GM23338 (cell line): ENCODE measurements around the gene TTC8. TPM values are rescaled to one million over a fixed set of nuclear protein-coding genes. Genes with fewer than 3 reads are reported as not detected.

Experiments
- ATAC-seq: fragments of 200-7000 bp; cut with Tn5 transposase; 3 replicates; pipeline ENCODE4 v1.9.1; 2020
- DNase-seq: peaks from one replicate; pipeline ENCODE4 v3.0.0-alpha.2; 2015; ENCODE audit warnings: low spot score
- H2AFZ ChIP-seq: fragments of 200-600 bp; sonication (generic); 2 replicates; pipeline ENCODE4 v1.8.0; 2016; ENCODE audit warnings: antibody characterized with exemption, mild to moderate bottlenecking, moderate library complexity
- H3F3A ChIP-seq: fragments of 200-600 bp; sonication (generic); replicated peaks from 2 replicates; pipeline ENCODE4 v1.8.0; 2017; ENCODE audit warnings: antibody characterized with exemption, mixed run types, low read depth
- H3K27ac ChIP-seq: fragments of 200-600 bp; sonication (generic); 2 replicates; pipeline ENCODE4 v1.6.1; 2016; ENCODE audit warnings: low read depth
- H3K27me3 ChIP-seq: fragments of 200-600 bp; sonication (generic); 2 replicates; pipeline ENCODE4 v1.8.0; 2016; ENCODE audit warnings: mild to moderate bottlenecking, mixed run types, moderate library complexity; ENCODE audit not compliant: insufficient read depth
- H3K36me3 ChIP-seq: fragments of 200-600 bp; sonication (generic); 2 replicates; pipeline ENCODE4 v1.8.0; 2016; ENCODE audit warnings: mild to moderate bottlenecking; ENCODE audit not compliant: insufficient read depth
- H3K4me1 ChIP-seq: fragments of 200-600 bp; sonication (generic); 2 replicates; pipeline ENCODE4 v1.8.0; 2016; ENCODE audit warnings: mild to moderate bottlenecking, moderate library complexity; ENCODE audit not compliant: insufficient read depth
- H3K4me2 ChIP-seq: fragments of 200-600 bp; sonication (generic); 2 replicates; pipeline ENCODE4 v1.7.1; 2017; ENCODE audit warnings: mixed run types
- H3K4me3 ChIP-seq: fragments of 200-600 bp; sonication (generic); 2 replicates; pipeline ENCODE4 v1.6.1; 2016; ENCODE audit warnings: mixed run types
- H3K79me2 ChIP-seq: fragments of 200-600 bp; sonication (generic); replicated peaks from 2 replicates; pipeline ENCODE4 v1.8.0; 2017; ENCODE audit warnings: mild to moderate bottlenecking; ENCODE audit not compliant: insufficient read depth
- H3K9me2 ChIP-seq: fragments of 200-600 bp; sonication (generic); 2 replicates; pipeline ENCODE4 v1.8.0; 2017; ENCODE audit not compliant: insufficient read depth
- H4K20me1 ChIP-seq: fragments of 200-600 bp; sonication (generic); replicated peaks from 2 replicates; pipeline ENCODE4 v1.8.0; 2017; ENCODE audit warnings: mild to moderate bottlenecking; ENCODE audit not compliant: insufficient read depth
- H3K27ac Mint-ChIP-seq: 2 replicates; pipeline ENCODE4 v1.8.0; 2020; ENCODE audit warnings: inconsistent platforms, mild to moderate bottlenecking, moderate library complexity, mixed read lengths
- H3K27me3 Mint-ChIP-seq: 3 replicates; pipeline ENCODE4 v1.8.0; 2022; ENCODE audit warnings: low read depth, mild to moderate bottlenecking, moderate library complexity, mixed read lengths, inconsistent platforms; ENCODE audit not compliant: insufficient read depth, poor library complexity
- H3K36me3 Mint-ChIP-seq: 3 replicates; pipeline ENCODE4 v1.8.0; 2021; ENCODE audit warnings: low read depth, mild to moderate bottlenecking, inconsistent platforms, moderate library complexity, mixed read lengths
- H3K4me1 Mint-ChIP-seq: 3 replicates; pipeline ENCODE4 v1.8.0; 2020; ENCODE audit warnings: mild to moderate bottlenecking, inconsistent platforms, mixed read lengths
- H3K4me3 Mint-ChIP-seq: 3 replicates; pipeline ENCODE4 v1.8.0; 2021; ENCODE audit warnings: moderate library complexity, mild to moderate bottlenecking, inconsistent platforms, mixed read lengths
- H3K9me3 Mint-ChIP-seq: 3 replicates; pipeline ENCODE4 v1.8.0; 2020; ENCODE audit warnings: moderate library complexity, mild to moderate bottlenecking, inconsistent platforms, mixed read lengths
- JUNB ChIP-seq: IDR thresholded peaks from one replicate; pipeline ENCODE4 v1.6.1; 2016; ENCODE audit warnings: antibody characterized with exemption; ENCODE audit not compliant: unreplicated experiment
- ZNF331 ChIP-seq: fragments of 250-450 bp; sonication (Bioruptor Pico); IDR thresholded peaks from 2 replicates; pipeline ENCODE4 v1.5.0; 2020; ENCODE audit warnings: low read depth, mild to moderate bottlenecking, moderate library complexity
- polyA plus RNA-seq: library from polyadenylated mRNA; unstranded; fragments of >200 nt; fragmentation: Nextera tagmentation; extraction: Ambion mirVana; gene quantifications from 2 replicates; pipeline ENCODE4 v1.2.1, GENCODE V29; 2016
- total RNA-seq: library from RNA; depleted of rRNA; stranded (reverse); fragments of >200 nt; shearing (Covaris generic); gene quantifications from 2 replicates; pipeline ENCODE4 v1.2.3, GENCODE V29; 2014
- TF ChIP-seq, protein P1 (sequence below): fragments of 250-450 bp; sonication (Bioruptor Pico); IDR thresholded peaks from 2 replicates; pipeline ENCODE4 v1.5.0; 2020; ENCODE audit warnings: mild to moderate bottlenecking, moderate library complexity
- TF ChIP-seq, protein P2 (sequence below): IDR thresholded peaks from 2 replicates; pipeline ENCODE4 v1.6.1; 2016; ENCODE audit warnings: antibody characterized with exemption
- TF ChIP-seq, protein P3 (sequence below), 2 experiments: fragments of 200-600 bp in 1 of 2; sonication (generic) in 1 of 2; conservative IDR thresholded peaks; 2 replicates each; pipeline versions ENCODE4 v1.5.1 to v1.6.1; 2016 to 2017; ENCODE audit warnings: antibody characterized with exemption in 2 of 2, low read depth in 2 of 2, mild to moderate bottlenecking in 2 of 2, moderate library complexity in 1 of 2

The TTC8 gene
- total and polyA plus RNA-seq, 2 experiments from 2014 or later = 7.5 to 10.5 TPM

DNA sequence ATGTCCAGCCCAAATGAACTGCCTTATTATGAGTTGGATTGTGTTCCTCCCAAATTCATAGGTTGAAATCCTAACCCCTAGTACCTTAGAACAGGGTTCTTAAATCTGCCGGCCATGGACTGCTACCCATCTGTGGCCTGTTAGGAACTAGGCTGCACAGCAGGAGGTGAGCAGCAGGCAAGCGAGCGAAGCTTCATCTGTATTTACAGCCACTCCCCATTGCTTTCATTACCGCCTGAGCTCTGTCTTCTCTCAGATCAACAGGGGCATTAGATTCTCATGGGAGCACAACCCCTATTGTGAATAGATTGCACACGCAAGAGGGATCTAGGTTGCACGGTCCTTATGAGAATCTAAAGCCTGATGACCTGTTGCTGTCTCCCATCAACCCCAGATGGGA lies 21.9 kb upstream of the TTC8 start (continued):
- TF ChIP-seq, protein P1, sequence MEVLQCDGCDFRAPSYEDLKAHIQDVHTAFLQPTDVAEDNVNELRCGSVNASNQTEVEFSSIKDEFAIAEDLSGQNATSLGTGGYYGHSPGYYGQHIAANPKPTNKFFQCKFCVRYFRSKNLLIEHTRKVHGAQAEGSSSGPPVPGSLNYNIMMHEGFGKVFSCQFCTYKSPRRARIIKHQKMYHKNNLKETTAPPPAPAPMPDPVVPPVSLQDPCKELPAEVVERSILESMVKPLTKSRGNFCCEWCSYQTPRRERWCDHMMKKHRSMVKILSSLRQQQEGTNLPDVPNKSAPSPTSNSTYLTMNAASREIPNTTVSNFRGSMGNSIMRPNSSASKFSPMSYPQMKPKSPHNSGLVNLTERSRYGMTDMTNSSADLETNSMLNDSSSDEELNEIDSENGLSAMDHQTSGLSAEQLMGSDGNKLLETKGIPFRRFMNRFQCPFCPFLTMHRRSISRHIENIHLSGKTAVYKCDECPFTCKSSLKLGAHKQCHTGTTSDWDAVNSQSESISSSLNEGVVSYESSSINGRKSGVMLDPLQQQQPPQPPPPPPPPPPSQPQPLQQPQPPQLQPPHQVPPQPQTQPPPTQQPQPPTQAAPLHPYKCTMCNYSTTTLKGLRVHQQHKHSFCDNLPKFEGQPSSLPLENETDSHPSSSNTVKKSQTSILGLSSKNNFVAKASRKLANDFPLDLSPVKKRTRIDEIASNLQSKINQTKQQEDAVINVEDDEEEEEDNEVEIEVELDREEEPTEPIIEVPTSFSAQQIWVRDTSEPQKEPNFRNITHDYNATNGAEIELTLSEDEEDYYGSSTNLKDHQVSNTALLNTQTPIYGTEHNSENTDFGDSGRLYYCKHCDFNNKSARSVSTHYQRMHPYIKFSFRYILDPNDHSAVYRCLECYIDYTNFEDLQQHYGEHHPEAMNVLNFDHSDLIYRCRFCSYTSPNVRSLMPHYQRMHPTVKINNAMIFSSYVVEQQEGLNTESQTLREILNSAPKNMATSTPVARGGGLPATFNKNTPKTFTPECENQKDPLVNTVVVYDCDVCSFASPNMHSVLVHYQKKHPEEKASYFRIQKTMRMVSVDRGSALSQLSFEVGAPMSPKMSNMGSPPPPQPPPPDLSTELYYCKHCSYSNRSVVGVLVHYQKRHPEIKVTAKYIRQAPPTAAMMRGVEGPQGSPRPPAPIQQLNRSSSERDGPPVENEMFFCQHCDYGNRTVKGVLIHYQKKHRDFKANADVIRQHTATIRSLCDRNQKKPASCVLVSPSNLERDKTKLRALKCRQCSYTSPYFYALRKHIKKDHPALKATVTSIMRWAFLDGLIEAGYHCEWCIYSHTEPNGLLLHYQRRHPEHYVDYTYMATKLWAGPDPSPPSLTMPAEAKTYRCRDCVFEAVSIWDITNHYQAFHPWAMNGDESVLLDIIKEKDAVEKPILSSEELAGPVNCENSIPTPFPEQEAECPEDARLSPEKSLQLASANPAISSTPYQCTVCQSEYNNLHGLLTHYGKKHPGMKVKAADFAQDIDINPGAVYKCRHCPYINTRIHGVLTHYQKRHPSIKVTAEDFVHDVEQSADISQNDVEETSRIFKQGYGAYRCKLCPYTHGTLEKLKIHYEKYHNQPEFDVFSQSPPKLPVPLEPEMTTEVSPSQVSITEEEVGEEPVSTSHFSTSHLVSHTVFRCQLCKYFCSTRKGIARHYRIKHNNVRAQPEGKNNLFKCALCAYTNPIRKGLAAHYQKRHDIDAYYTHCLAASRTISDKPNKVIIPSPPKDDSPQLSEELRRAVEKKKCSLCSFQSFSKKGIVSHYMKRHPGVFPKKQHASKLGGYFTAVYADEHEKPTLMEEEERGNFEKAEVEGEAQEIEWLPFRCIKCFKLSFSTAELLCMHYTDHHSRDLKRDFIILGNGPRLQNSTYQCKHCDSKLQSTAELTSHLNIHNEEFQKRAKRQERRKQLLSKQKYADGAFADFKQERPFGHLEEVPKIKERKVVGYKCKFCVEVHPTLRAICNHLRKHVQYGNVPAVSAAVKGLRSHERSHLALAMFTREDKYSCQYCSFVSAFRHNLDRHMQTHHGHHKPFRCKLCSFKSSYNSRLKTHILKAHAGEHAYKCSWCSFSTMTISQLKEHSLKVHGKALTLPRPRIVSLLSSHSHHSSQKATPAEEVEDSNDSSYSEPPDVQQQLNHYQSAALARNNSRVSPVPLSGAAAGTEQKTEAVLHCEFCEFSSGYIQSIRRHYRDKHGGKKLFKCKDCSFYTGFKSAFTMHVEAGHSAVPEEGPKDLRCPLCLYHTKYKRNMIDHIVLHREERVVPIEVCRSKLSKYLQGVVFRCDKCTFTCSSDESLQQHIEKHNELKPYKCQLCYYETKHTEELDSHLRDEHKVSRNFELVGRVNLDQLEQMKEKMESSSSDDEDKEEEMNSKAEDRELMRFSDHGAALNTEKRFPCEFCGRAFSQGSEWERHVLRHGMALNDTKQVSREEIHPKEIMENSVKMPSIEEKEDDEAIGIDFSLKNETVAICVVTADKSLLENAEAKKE (CRISPR knock-in tag) = no peak

DNA sequence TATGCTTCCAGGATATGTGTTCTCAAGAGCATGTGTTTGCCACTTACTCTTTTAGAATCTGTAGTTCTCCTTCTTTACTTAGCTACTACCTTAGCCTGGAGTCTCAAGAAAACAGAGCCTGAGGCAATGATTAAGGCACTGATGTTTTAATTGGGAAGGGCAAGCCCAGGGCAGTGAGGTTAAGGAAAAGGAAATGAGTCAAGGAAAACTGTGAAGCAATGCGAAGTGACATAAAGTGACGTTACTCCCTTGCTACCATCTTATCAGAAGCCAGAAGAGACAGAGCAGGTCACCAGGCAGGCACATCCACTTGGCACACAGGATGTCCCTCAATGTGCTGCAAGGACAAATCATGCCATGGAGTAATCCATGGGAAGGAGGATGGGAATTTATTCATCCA lies 20.4 kb upstream of the TTC8 start:
- no peak overlapping the region for H3K4me2 ChIP-seq
- peaks cover 5% of the 10 kb centered on the region; the same call in 2 of the 3 replicates for H3K36me3 Mint-ChIP-seq
- H4K20me1 ChIP-seq = no peaks in the 10 kb centered on the region
- H2AFZ ChIP-seq = no peak overlapping the region
- H3K27ac Mint-ChIP-seq = peak overlapping the region; percentile 35; the same call in 1 of the 2 replicates
- no peaks in the 10 kb centered on the region for H3F3A ChIP-seq
- H3K27ac ChIP-seq = no peak overlapping the region
- H3K27me3 ChIP-seq = no peaks in the 10 kb centered on the region
- no peaks in the 10 kb centered on the region for H3K36me3 ChIP-seq
- peaks cover 12% of the 10 kb centered on the region for H3K27me3 Mint-ChIP-seq
- no peak overlapping the region for H3K4me3 Mint-ChIP-seq
- ATAC-seq (no peak), DNase-seq (no peak)
- H3K9me3 Mint-ChIP-seq = peaks cover 12% of the 10 kb centered on the region; the same call in 2 of the 3 replicates
- H3K4me3 ChIP-seq = no peak overlapping the region
- no peaks in the 10 kb centered on the region for H3K4me1 ChIP-seq
- H3K79me2 ChIP-seq = no peaks in the 10 kb centered on the region
- H3K9me2 ChIP-seq = no peaks in the 10 kb centered on the region
- no peaks in the 10 kb centered on the region for H3K4me1 Mint-ChIP-seq
- TF ChIP-seq, protein P2, sequence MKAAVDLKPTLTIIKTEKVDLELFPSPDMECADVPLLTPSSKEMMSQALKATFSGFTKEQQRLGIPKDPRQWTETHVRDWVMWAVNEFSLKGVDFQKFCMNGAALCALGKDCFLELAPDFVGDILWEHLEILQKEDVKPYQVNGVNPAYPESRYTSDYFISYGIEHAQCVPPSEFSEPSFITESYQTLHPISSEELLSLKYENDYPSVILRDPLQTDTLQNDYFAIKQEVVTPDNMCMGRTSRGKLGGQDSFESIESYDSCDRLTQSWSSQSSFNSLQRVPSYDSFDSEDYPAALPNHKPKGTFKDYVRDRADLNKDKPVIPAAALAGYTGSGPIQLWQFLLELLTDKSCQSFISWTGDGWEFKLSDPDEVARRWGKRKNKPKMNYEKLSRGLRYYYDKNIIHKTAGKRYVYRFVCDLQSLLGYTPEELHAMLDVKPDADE = no peak
- TF ChIP-seq JUNB (no peak), ZNF331 (CRISPR knock-in tag) (no peak)
- TF ChIP-seq, protein P1 (CRISPR knock-in tag) = no peak
- TF ChIP-seq, protein P3, sequence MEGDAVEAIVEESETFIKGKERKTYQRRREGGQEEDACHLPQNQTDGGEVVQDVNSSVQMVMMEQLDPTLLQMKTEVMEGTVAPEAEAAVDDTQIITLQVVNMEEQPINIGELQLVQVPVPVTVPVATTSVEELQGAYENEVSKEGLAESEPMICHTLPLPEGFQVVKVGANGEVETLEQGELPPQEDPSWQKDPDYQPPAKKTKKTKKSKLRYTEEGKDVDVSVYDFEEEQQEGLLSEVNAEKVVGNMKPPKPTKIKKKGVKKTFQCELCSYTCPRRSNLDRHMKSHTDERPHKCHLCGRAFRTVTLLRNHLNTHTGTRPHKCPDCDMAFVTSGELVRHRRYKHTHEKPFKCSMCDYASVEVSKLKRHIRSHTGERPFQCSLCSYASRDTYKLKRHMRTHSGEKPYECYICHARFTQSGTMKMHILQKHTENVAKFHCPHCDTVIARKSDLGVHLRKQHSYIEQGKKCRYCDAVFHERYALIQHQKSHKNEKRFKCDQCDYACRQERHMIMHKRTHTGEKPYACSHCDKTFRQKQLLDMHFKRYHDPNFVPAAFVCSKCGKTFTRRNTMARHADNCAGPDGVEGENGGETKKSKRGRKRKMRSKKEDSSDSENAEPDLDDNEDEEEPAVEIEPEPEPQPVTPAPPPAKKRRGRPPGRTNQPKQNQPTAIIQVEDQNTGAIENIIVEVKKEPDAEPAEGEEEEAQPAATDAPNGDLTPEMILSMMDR (conservative IDR thresholded peaks at IDR 0.05; ENCODE audit: low read depth in 2 of 2) = no peak
